Spinal cord (tissue), 10 donors: ENCODE data around the gene RASL11A. TPM values are rescaled to one million over a fixed set of nuclear protein-coding genes. Genes with fewer than 3 reads are reported as not detected.

Experiments
- DNase-seq, 6 donors: peaks; one replicate each; pipeline versions ENCODE4 v3.0.0 to v3.0.0-alpha.2; 2013 to 2015; ENCODE audit warnings: low spot score in 6 of 6, low read depth in 4 of 6
- H3K27ac ChIP-seq: one replicate; pipeline ENCODE4 v1.5.1; 2013; ENCODE audit warnings: low read depth, low read length, control low read depth
- H3K27me3 ChIP-seq: one replicate; pipeline ENCODE4 v1.6.1; 2013; ENCODE audit warnings: low read length; ENCODE audit not compliant: control insufficient read depth, insufficient read depth
- H3K36me3 ChIP-seq: one replicate; pipeline ENCODE4 v1.6.1; 2013; ENCODE audit warnings: low read length; ENCODE audit not compliant: control insufficient read depth, insufficient read depth
- H3K4me1 ChIP-seq: one replicate; pipeline ENCODE4 v1.6.1; 2013; ENCODE audit warnings: low read length; ENCODE audit not compliant: control insufficient read depth, insufficient read depth
- H3K4me3 ChIP-seq: one replicate; pipeline ENCODE4 v1.5.1; 2013; ENCODE audit warnings: low read depth, low read length, control low read depth
- H3K9me3 ChIP-seq: one replicate; pipeline ENCODE4 v1.6.1; 2013; ENCODE audit warnings: low read length; ENCODE audit not compliant: control insufficient read depth, insufficient read depth
- WGBS: methylation state at CpG from one replicate; pipeline ENCODE4 v1.1.5; 2013; ENCODE audit warnings: missing lambda C conversion rate; ENCODE audit not compliant: insufficient coverage; 5-methylcytosine and 5-hydroxymethylcytosine counted together
- polyA plus RNA-seq, 2 donors: library from polyadenylated mRNA; unstranded; fragments of 120-200 nt; gene quantifications; one replicate each; pipeline ENCODE4 v1.2.1, GENCODE V29; 2013; ENCODE audit not compliant: insufficient read length in 2 of 2
- total RNA-seq, 2 donors: library from RNA; depleted of rRNA in 1 of 2; stranded (reverse); fragments of 120-200 nt in 1 of 2; fragments of >200 nt in 1 of 2; gene quantifications; one replicate each; pipeline versions ENCODE4 v1.2.3 to v1.2.4, GENCODE V29; 2013 to 2014
- donor health status: healthy.

The RASL11A gene
- total and polyA plus RNA-seq, 4 donors: 6.4 to 13.6 (median 7.3) TPM

DNA sequence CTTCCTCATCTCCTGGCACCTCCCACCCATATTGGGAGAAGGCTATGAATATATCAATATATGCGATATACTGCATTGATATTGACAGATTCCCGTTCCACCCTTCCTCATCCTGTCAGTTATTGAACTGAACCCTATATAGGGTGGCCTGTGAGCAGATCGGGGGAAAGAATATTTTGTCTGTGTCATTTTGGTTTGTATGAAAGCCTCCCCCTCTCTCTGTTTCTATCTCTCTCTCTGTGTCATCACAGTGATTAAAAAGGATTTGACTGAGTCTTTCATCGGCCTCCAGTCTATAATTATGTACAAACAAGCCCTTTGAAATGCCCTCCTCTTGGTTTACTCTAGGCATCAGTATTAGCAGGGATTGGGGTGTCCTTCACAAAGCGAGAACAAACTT is 35.7 kb downstream of the RASL11A start:
- H3K27me3 ChIP-seq: no peaks in the 10 kb centered on the region
- no peaks in the 10 kb centered on the region for H3K36me3 ChIP-seq
- no peaks in the 10 kb centered on the region for H3K9me3 ChIP-seq
- H3K4me1 ChIP-seq: no peaks in the 10 kb centered on the region
- no peak for DNase-seq
- no peak overlapping the region for H3K27ac ChIP-seq
- 100% methylated on average over 1 of the region's 5 CpGs for WGBS
- no peak overlapping the region for H3K4me3 ChIP-seq

DNA sequence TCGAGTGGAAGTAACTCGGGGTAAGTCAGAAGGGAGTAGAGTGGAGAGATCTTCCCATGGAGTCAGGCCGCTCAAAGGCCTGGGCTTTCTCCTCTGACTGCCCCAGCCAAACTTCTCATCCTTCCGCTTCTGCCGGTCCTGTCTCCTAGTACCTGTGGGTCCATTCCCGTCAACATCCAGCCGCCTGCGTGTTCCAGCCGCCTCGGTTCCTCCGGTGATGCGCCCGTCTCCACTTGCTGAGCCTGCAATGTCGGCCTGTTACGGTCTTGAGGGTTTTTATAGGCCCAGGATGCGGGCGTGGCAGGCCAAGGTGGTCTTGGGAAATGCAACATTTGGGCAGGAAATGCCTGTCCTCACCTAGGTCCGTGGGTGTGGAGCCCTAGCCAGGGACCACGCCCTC is 38.3 kb downstream of the RASL11A start:
- 94% methylated on average over 19 of the region's 19 CpGs for WGBS
- H3K4me3 ChIP-seq: no peak overlapping the region
- no peaks in the 10 kb centered on the region for H3K9me3 ChIP-seq
- no peak for DNase-seq
- no peaks in the 10 kb centered on the region for H3K36me3 ChIP-seq
- H3K27me3 ChIP-seq: no peaks in the 10 kb centered on the region
- H3K27ac ChIP-seq: no peak overlapping the region
- no peaks in the 10 kb centered on the region for H3K4me1 ChIP-seq

DNA sequence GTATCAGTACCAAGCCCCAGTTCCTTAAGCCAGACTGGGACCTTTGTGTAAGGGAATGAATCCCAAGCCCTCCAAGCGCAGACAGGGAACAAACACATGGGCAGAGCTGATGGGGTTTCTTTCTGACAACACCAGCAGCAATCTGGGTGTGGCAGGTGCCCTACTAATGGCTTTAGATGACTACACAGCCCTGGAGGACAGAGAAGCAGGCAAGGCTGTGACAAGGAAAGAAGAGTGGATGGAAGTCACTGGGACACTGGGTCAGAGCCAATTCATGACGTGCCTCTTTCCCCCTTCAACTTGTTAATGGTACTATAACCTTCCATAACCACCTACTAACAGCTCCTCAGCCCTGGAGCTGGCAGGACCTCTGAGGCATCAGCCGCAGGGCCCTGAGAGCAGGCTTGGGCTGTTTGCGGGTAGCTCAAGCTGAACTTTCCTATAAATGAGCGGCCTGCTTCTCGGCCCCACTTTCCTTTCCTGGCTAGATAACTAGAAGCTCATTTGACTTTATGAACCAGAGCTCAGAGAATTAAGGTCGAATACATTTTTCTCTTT is 38.9 kb downstream of the RASL11A start:
- no peak overlapping the region for H3K27ac ChIP-seq
- H3K4me1 ChIP-seq: no peaks in the 10 kb centered on the region
- H3K27me3 ChIP-seq: no peaks in the 10 kb centered on the region
- H3K9me3 ChIP-seq: no peaks in the 10 kb centered on the region
- H3K36me3 ChIP-seq: no peaks in the 10 kb centered on the region
- no peak for DNase-seq
- 88% methylated on average over 4 of the region's 7 CpGs for WGBS
- no peak overlapping the region for H3K4me3 ChIP-seq

DNA sequence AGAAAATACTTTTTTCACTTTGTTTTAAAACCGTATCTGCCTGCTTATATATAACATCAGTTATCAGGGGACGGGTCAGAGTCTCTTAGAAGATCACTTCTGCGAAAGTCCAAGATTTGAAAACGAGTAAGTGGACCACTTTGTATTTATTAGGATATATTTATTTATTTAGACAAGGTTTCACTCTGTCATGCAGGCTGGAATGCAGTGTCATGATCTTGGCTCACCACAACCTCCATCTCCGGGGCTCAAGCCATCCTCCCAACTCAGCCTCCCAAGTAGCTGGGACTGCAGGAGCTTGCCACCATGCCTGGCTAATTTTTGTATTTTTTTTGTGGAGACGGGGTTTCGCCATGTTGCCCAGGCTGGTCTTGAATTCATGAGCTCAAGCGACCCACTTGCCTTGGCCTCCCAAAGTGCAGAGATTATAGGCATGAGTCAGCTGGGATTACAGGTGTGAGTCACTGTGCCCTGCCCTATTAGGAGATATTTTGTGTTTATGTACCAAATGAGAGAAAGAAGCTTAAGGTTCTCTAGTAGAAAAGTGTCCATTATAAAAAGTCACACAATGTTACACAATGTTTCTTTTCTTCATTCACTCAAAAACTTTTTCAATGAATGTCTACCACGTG is 39.5 kb downstream of the RASL11A start:
- no peaks in the 10 kb centered on the region for H3K9me3 ChIP-seq
- no peak overlapping the region for H3K27ac ChIP-seq
- 91% methylated on average over 4 of the region's 9 CpGs for WGBS
- H3K36me3 ChIP-seq: no peaks in the 10 kb centered on the region
- H3K4me1 ChIP-seq: no peaks in the 10 kb centered on the region
- no peak for DNase-seq
- no peak overlapping the region for H3K4me3 ChIP-seq
- no peaks in the 10 kb centered on the region for H3K27me3 ChIP-seq

DNA sequence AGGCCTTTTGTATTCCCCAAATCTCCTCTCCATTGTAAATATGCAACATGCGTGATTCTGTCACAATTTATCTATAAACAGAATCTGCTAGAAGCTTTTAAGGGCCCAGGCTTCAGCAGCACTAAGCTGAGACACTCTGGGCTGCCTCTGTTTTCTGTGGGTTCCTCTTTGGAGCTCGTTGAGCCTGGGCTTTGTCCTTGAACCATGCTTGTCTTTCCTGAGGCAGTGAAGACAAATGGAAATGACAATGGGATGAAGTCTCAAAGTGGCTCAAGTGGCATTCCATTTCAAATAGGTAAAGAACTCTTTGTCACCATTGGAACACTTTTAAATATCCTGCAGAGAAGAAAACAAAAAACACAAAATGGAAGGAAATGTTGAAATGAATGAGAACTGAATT is 40.3 kb downstream of the RASL11A start:
- no peaks in the 10 kb centered on the region for H3K9me3 ChIP-seq
- H3K4me3 ChIP-seq: no peak overlapping the region
- DNase-seq: no peak
- no peaks in the 10 kb centered on the region for H3K27me3 ChIP-seq
- 25% methylated on average over 2 of the region's 2 CpGs for WGBS
- no peaks in the 10 kb centered on the region for H3K4me1 ChIP-seq
- H3K27ac ChIP-seq: no peak overlapping the region
- H3K36me3 ChIP-seq: no peaks in the 10 kb centered on the region

DNA sequence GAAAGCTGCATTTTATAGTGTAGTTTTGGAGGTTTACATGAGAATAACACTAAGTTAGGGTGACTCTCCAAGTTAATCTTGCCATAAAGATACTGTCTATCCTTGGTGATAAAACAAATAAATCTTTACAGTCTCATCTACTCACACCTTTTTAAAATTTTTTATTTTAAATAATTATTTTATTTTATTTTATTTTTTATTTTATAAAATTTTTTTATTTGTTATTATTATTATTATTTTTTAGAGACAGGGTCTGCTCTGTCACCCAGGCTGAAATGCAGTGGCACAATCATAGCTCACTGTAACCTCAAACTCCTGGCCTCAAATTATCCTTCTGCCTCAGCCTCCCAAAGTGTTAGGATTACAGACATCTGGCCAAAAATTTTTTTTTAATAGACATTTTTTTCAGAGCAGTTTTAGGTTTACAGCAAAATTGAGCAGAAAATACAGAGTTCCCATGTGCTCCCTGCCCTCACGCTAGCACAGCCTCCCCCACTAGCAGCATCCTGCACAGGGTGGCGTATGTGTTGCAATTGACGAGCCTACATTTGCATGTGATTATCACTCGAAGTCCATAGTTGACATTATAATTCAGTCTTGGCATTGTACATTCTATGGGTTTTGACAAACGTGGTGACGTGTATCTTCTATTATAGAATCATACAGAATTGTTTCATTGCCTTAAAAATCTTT is 41.0 kb downstream of the RASL11A start:
- Histone ChIP-seq H3K4me3 (no peak overlapping the region), H3K4me1 (no peaks in the 10 kb centered on the region), H3K27me3 (no peaks in the 10 kb centered on the region), H3K9me3 (no peaks in the 10 kb centered on the region), H3K27ac (no peak overlapping the region), H3K36me3 (no peaks in the 10 kb centered on the region)
- DNase-seq: no peak
- no CpG with 5 or more reads among the region's 6 CpGs for WGBS

DNA sequence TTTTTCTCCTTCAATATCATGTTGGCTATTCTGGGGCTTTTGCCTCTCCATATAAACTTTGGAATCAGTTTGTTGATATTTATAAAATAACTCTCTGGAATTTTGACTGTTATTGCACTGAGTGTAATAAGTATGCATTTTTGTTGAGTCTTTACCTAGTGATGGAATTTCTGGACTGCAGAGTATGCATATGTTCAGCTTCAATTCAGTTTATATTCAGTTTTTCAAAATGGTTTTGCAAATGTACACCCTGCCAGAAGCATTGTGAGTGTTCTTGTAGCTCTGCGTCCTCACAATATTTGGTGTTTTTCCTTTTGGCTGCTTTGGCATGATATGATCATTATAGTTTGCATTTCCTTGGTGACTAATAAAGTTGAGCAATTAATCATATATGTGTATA is 43.1 kb downstream of the RASL11A start:
- H3K27ac ChIP-seq: no peak overlapping the region
- no peaks in the 10 kb centered on the region for H3K36me3 ChIP-seq
- no CpG with 5 or more reads among the region's 1 CpG for WGBS
- H3K9me3 ChIP-seq: no peaks in the 10 kb centered on the region
- DNase-seq: no peak
- H3K4me3 ChIP-seq: no peak overlapping the region
- H3K27me3 ChIP-seq: no peaks in the 10 kb centered on the region
- H3K4me1 ChIP-seq: no peaks in the 10 kb centered on the region

DNA sequence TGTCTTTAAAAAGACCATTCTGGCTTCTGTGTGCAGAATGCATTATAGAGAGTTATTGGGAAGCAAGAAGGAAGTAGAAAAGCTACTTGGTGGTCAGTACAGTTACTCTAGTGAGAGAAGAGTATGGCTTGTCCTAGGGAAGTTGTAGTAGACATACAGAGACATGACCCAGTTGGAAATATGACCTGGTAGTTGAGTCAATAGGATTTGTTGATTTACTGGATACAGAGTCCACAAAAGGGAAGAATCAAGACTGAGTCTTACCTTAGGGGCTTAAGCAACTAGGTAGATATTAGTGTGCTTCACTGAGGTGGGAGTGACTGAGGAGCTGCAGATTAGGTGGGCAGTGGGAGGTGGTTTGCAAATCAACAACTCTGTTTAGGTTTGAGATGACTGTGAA is 48.8 kb downstream of the RASL11A start:
- no peak overlapping the region for H3K27ac ChIP-seq
- no peaks in the 10 kb centered on the region for H3K36me3 ChIP-seq
- H3K9me3 ChIP-seq: no peaks in the 10 kb centered on the region
- H3K4me1 ChIP-seq: peaks cover 3% of the 10 kb centered on the region
- no peak overlapping the region for H3K4me3 ChIP-seq
- no peaks in the 10 kb centered on the region for H3K27me3 ChIP-seq
- no peak for DNase-seq

DNA sequence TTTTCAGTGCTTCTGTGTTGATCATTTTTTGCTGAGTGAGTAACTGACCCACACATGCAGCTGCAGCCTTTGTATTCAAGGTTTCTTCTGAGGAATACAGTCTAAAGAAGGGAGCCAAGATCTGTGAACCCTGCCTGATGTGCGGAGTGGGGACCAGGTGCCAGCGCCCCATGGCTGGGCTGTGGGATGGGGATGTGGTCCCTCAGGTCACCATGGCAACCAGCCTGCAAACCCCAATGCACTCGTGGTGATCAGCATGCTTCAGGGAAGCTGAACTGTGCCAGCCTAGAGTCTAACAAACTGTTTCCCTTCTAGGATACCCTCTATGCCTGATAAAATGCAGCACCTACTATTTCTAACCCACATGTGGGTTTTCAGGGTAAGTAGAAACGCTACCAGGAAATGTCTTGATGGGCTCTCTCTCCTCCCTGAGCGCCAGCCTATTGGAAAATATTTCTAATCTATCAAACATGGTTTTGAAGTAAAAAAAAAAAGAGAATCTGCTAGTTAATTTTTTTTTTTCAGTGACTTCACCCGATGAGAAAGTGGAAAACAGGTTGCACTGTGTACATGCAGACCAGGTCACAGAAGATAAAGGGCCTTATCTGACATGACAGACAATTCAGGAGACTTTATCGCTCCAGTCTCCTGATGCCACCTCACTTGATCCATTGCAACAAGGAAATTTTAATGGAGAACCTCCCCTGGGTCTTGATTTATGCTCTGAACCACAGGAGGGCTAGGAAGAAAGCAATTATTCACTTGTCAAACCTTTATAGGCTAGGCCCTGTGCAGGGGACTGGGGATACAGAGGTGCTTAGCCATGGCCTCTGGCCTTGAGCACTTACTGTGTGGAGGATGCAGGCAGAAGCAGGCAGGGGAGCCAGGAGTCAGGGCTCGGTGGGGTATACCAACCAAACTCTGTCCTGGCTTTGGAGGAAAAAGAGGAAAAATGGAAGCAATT is 51.1 kb downstream of the RASL11A start:
- 42% methylated on average over 4 of the region's 8 CpGs for WGBS
- peak in 2 of 6 donors; percentile 37 to 60 for DNase-seq
- no peak overlapping the region for H3K27ac ChIP-seq

More for the DNA sequence above, 51.1 kb downstream of the RASL11A start:
- Histone ChIP-seq H3K27me3 (no peaks in the 10 kb centered on the region), H3K4me3 (no peak overlapping the region), H3K36me3 (no peaks in the 10 kb centered on the region), H3K9me3 (no peaks in the 10 kb centered on the region), H3K4me1 (peaks cover 3% of the 10 kb centered on the region)
